ENCODE data around the gene ECHDC3. TPM values are rescaled to one million over a fixed set of nuclear protein-coding genes. Genes with fewer than 3 reads are reported as not detected.
A peak's percentile ranks its signal among the peaks of the same experiment; 100 is the strongest.
"Not testable (repeated sequence)": the region's sequence is repeated elsewhere in the genome, so short reads cannot be mapped to it uniquely, and the experiment has no call there.

The ECHDC3 gene
- total RNA-seq, 1 donor from 2014 or later, result 0.48 TPM

DNA sequence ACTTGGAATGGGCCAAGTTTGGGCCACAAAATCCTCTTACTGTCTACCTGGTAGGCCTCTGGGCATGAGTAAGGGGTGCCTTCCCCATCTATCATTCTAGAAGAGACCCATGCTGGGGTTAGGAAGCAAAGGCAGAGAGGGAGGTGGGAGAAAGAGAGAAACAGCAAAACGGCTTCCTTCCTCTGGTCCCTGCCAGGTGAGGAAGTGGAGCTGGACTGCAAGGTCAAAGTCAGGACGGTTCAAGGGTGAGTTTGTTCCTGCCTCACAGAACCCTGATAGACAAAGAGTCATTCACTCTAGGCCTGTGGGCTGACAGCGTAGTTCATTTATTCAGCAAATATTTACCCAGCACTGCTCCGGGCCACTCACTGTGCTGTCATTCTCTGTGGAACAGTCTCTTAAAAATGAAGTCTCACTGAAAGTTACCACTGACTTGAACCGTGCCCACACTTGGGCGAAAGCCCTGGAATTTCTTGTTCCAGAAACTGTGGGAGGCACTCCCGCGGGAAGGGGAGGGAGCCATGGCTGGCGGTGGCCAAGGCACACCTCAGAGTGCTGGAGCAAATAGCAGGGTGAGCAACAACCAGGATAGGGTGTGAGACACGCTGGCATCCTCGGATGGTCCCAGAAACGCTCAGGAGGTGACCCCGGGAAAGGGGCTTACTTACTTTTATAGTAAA, 26.2 kb upstream of the ECHDC3 start:
- no peak for DNase-seq (ENCODE audit: low spot score)

DNA sequence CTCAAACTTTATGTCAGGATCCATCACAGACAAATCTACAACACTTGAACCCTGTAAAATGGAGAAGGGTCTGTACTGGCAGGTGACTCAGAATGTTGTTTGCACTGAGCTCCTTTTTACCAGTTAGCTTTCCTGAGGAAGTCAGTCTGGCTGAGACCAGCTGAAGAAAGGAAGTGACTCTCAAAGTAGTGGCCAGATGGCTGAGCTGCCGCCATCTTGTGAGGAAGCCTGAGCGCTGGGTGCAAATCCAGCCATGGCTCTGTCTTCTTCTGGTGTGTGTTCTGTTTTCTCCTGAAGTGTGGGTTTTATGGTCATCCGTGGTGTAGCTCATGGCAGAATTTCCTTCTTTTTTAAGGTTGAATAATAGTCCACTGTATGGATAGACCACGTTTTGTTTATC, 25.5 kb upstream of the ECHDC3 start:
- no peak for DNase-seq (ENCODE audit: low spot score)

DNA sequence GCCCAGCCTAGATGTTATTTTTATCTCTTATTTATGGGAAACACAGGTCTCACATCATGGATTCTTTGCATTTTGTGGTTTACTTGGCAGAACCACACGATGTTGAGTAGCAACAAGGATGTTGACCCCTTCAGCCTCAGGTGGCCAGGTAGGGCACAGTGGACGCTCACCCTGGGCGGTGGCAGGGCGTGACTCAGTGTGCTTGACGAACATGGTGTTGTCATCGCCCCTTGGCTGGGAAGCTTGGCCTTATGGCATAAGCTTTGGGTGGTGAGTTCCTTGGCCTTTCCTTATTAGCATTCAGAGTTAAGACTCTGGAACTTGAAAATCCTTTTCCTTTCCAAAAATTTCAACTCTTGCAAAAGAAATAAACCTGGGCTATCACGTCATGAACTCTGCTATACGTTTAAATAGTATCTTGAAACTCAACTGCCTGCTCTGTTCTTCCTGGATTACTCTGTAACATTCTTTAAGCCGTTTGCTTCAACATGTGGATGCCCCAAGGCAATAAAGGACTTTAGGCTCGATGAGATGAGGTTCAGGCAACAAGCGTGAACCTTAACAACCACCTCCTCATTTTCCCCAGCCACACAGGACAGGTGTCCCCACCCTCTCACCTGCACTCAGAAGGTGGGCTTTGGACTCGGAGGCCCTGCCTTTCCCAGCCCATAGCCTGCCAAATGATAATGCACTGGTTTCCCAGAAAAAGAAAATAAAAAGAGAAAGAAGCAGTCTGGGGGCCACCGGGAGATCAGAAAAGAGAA, 22.5 kb upstream of the ECHDC3 start:
- DNase-seq (ENCODE audit: low spot score), result no peak

- DNase-seq (ENCODE audit: low spot score), result no peak
These were observed 21.9 kb upstream of the ECHDC3 start for GRCh38 chr10:11720260-11720741.

GRCh38 chr10:11721806-11722205, 20.4 kb upstream of the ECHDC3 start:
- no peak for DNase-seq (ENCODE audit: low spot score)

- DNase-seq (ENCODE audit: low spot score), result no peak
These were observed 18.8 kb upstream of the ECHDC3 start for GRCh38 chr10:11723359-11723758.

DNA sequence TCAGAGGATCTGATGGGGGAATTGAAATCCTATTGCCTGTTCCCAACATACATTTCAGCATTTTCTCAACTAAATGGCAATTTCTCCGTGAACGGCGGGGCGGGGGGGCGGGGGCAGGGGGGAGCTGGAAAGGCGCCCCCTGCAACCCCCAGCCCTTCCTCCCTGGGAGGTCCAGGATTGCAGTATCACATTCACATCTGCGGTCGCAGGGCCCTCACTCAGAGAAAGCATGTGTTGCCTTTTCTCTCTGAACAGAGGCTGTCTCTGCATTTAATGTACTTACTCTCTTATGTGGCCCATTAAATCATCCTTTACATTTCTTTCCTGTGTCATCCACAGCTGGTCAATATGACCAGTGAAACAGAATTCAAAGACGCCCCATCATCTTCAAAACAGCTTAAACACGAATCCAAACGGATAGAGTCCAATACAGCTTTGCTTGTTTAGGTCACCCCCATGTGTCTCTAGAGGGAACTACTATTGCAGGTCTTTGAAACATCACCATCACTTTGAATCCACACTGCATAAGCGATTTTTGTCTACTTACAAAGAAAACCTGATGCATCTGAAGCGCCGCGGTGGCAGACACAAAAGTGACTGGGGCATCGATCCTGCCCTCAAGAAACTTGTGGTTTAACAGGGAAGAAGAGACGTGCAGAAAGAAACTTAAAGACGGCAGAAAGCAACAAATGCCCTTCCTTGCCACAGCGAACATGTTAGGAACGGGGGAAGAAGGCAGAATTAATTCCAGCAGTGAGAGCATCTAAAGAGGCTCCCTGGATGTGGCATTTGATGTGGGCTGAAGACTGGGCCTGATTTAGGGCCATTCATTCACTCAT, 17.0 kb upstream of the ECHDC3 start:
- DNase-seq (ENCODE audit: low spot score), result peak; percentile 54

- DNase-seq (ENCODE audit: low spot score), result no peak
These were observed 16.3 kb upstream of the ECHDC3 start for GRCh38 chr10:11725912-11726311.

DNA sequence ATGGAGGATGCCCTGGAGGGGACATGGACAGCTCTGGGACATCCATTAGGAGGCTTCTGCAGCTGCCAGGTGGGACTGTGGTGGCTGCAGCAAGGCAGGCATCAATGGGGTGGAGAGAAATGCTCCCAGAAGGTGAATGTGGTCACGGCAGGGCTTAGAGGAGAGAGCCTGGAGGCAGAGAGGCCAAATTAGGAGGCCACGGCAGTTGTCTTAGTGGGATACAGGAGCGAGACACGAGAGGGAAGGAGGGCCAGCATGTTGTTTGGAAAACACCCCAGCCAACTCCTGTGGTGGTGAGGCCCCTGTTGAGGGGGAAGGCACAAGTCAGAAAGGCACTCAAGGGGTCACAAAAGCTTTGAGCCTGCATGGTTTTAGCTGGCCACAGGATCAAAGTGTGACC, 14.6 kb upstream of the ECHDC3 start:
- DNase-seq (ENCODE audit: low spot score), result no peak

DNA sequence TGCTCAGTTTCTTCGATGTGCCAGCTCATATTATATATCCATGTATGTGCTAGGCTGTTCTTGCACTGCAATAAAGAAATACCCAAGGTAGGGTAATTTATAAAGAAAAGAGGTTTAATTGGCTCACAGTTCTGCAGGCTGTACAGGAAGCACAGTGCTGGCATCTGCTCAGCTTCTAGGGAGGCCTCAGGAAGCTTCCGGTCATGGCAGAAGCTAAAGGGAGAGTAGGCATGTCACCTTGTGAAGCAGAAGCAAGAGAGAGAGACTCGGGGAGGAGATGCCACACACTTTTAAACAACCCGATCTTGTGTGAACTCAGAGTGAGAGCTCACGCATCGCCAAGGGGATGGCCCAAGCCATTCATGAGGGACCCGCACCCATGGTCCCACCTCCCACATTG, 13.8 kb upstream of the ECHDC3 start:
- DNase-seq (ENCODE audit: low spot score), result no peak

DNA sequence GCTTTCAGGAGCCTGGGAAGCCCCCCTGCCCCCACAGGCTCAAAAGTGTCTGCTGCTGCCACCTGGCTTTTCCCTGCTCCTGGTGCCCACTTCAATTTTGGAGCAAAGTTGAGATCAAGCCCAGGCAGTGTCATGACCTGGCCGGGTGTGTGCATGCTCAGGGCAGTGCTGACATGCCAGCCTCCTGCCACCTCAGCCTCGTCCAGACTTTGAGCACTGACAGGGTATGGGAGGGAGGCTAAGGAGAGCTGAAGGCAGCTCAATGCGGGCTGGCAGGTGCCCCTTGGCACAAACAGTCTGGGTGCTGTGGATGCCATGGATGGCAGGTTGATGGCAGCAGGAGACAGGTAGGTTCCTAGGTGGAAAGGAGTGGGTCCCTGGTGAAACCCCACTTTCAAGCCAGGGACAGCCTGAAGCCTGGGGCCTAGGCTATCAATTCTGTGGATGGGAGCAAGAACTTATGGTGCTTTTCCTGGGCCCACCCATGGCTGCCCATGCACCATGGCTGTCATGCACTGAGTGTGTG, 12.3 kb upstream of the ECHDC3 start:
- DNase-seq (ENCODE audit: low spot score), result no peak

- DNase-seq (ENCODE audit: low spot score), result no peak
These were observed 11.4 kb upstream of the ECHDC3 start for GRCh38 chr10:11730779-11731178.

GRCh38 chr10:11736767-11737166, 5.4 kb upstream of the ECHDC3 start:
- not testable (repeated sequence) for DNase-seq (ENCODE audit: low spot score)

- DNase-seq (ENCODE audit: low spot score), result not testable (repeated sequence)
These were observed 4.7 kb upstream of the ECHDC3 start for GRCh38 chr10:11737258-11738032.

DNA sequence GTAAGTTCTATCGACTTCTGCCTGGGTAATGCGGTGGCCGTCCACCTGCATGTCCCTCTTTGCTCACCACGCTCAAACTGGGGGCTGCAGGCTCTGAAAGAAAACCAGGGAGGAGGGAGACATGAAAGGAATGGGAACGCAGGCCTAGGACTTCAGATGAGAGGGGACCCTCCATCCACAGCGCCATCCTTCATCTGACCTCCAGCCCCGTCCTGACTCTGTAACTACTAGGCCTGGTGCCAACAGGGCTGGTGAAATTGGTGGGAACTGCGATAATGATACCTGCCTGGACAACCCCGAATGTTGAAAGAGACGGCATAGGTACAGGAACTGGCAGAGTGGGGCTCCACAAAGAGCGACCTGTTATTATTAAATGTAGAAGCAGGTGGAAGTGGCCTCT, 1.3 kb upstream of the ECHDC3 start:
- DNase-seq (ENCODE audit: low spot score), result no peak

DNA sequence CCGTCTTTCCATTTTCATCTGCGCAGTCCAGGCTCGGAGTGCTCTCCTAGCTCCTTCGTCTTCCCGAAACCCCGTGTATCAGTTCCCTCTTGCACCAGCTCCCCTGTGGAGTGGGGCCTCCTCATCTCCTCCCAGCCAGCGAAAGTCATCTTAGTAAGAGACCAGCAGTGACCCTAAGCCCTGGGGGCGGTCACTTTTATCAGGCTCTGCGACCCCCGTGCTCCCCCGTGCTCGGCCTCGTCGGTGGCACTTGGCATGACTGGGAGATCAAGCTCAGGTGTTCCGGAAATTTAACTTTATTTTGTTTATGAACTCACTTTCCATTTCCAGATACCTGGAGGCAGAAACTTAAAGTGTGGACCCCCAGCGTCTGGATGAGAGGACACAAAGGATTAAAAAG, 574 bp upstream of the ECHDC3 start:
- no peak for DNase-seq (ENCODE audit: low spot score)

- no peak for DNase-seq (ENCODE audit: low spot score)
These were observed 657 bp downstream of the ECHDC3 start for GRCh38 chr10:11742779-11743298.

- DNase-seq (ENCODE audit: low spot score), result no peak
These were observed 1.5 kb downstream of the ECHDC3 start for GRCh38 chr10:11743461-11744338.

GRCh38 chr10:11745045-11745444, 2.9 kb downstream of the ECHDC3 start:
- DNase-seq (ENCODE audit: low spot score), result no peak
